WTC11 (cell line): ENCODE results near the gene ATP5F1D. TPM values are rescaled to one million over a fixed set of nuclear protein-coding genes. Genes with fewer than 3 reads are reported as not detected.

ENCODE experiments used
- ATAC-seq: fragments of 200-7000 bp; cut with Tn5 transposase; 2 replicates; pipeline ENCODE4 v1.10.0; 2021; ENCODE audit warnings: mild to moderate bottlenecking, moderate library complexity
- CTCF ChIA-PET: fragments of 300-600 bp; sonication (Branson Sonifier 250); formaldehyde crosslinking; loops from one replicate; lab custom pipeline; 2021; ENCODE audit warnings: antibody characterized with exemption; lab: Charles Lee
- POLR2A ChIA-PET: fragments of 350-600 bp; sonication (Branson Sonifier 250); formaldehyde crosslinking; loops from one replicate; lab custom pipeline; 2021; ENCODE audit warnings: antibody characterized with exemption; lab: Charles Lee
- DNase-seq: peaks from one replicate; pipeline ENCODE4 v3.0.0; 2021; ENCODE audit warnings: low spot score
- H3K27ac Mint-ChIP-seq: 2 replicates; pipeline ENCODE4 v1.8.0; 2021; ENCODE audit warnings: mixed read lengths
- H3K27me3 Mint-ChIP-seq: 2 replicates; pipeline ENCODE4 v1.8.0; 2021; ENCODE audit warnings: low read depth, mild to moderate bottlenecking, moderate library complexity, mixed read lengths
- H3K36me3 Mint-ChIP-seq: 2 replicates; pipeline ENCODE4 v1.8.0; 2021; ENCODE audit warnings: mixed read lengths
- H3K4me1 Mint-ChIP-seq: 2 replicates; pipeline ENCODE4 v1.8.0; 2022; ENCODE audit warnings: mixed read lengths
- H3K4me3 Mint-ChIP-seq: 2 replicates; pipeline ENCODE4 v1.8.0; 2021; ENCODE audit warnings: mild to moderate bottlenecking, moderate library complexity, mixed read lengths
- H3K9me3 Mint-ChIP-seq: 2 replicates; pipeline ENCODE4 v1.8.0; 2021; ENCODE audit warnings: mixed read lengths
- ARID4B ChIP-seq: sonication (generic); formaldehyde crosslinking; IDR thresholded peaks from 2 replicates; pipeline ENCODE4 v1.8.0; 2023; ENCODE audit warnings: missing genetic modification reagents, mild to moderate bottlenecking, borderline replicate concordance
- E2F1 ChIP-seq: sonication (generic); formaldehyde crosslinking; IDR thresholded peaks from 2 replicates; pipeline ENCODE4 v1.8.0; 2022; ENCODE audit warnings: mild to moderate bottlenecking, missing genetic modification reagents
- EMX1 ChIP-seq: fragments of 250-450 bp; sonication (Bioruptor Pico); IDR thresholded peaks from 2 replicates; pipeline ENCODE4 v1.8.0; 2021; ENCODE audit warnings: mild to moderate bottlenecking
- ESRRA ChIP-seq: sonication (generic); formaldehyde crosslinking; IDR thresholded peaks from 2 replicates; pipeline ENCODE4 v1.8.1; 2022; ENCODE audit warnings: mild to moderate bottlenecking, missing genetic modification reagents, borderline replicate concordance
- FOXK1 ChIP-seq: sonication (generic); formaldehyde crosslinking; IDR thresholded peaks from 2 replicates; pipeline ENCODE4 v1.8.0; 2022; ENCODE audit warnings: mild to moderate bottlenecking, moderate library complexity, missing genetic modification reagents
- FOXP4 ChIP-seq: sonication (generic); formaldehyde crosslinking; IDR thresholded peaks from 2 replicates; pipeline ENCODE4 v1.8.0; 2022; ENCODE audit warnings: mild to moderate bottlenecking, missing genetic modification reagents
- GABPB1 ChIP-seq: sonication (generic); formaldehyde crosslinking; IDR thresholded peaks from 2 replicates; pipeline ENCODE4 v1.8.1; 2023; ENCODE audit warnings: mild to moderate bottlenecking, missing genetic modification reagents
- GRHL2 ChIP-seq: fragments of 250-450 bp; sonication (Bioruptor Pico); IDR thresholded peaks from 2 replicates; pipeline ENCODE4 v1.8.0; 2022; ENCODE audit warnings: mild to moderate bottlenecking, moderate library complexity; ENCODE audit not compliant: insufficient replicate concordance, severe bottlenecking
- HMGXB4 ChIP-seq: sonication (generic); formaldehyde crosslinking; IDR thresholded peaks from 2 replicates; pipeline ENCODE4 v1.8.1; 2023; ENCODE audit warnings: mild to moderate bottlenecking, moderate library complexity, missing genetic modification reagents
- IRF2 ChIP-seq: sonication (generic); formaldehyde crosslinking; IDR thresholded peaks from 2 replicates; pipeline ENCODE4 v1.8.0; 2022; ENCODE audit warnings: low read depth, missing genetic modification reagents, borderline replicate concordance
- MAX ChIP-seq: sonication (generic); formaldehyde crosslinking; IDR thresholded peaks from 2 replicates; pipeline ENCODE4 v1.8.0; 2022; ENCODE audit warnings: mild to moderate bottlenecking, missing genetic modification reagents
- MYBL2 ChIP-seq: sonication (generic); formaldehyde crosslinking; IDR thresholded peaks from 2 replicates; pipeline ENCODE4 v1.8.1; 2023; ENCODE audit warnings: mild to moderate bottlenecking, moderate library complexity, missing genetic modification reagents
- PRRX2 ChIP-seq: fragments of 250-450 bp; sonication (Bioruptor Pico); IDR thresholded peaks from 2 replicates; pipeline ENCODE4 v1.8.0; 2021; ENCODE audit warnings: mild to moderate bottlenecking
- SOX15 ChIP-seq: fragments of 250-450 bp; sonication (Bioruptor Pico); IDR thresholded peaks from 2 replicates; pipeline ENCODE4 v1.9.0; 2021; ENCODE audit warnings: mild to moderate bottlenecking
- SP1 ChIP-seq: sonication (generic); formaldehyde crosslinking; conservative IDR thresholded peaks from 2 replicates; pipeline ENCODE4 v1.8.1; 2022; ENCODE audit warnings: missing genetic modification reagents
- TP53 ChIP-seq: sonication (generic); formaldehyde crosslinking; IDR thresholded peaks from 2 replicates; pipeline ENCODE4 v1.8.1; 2023; ENCODE audit warnings: mild to moderate bottlenecking, missing genetic modification reagents
- ZBTB43 ChIP-seq: sonication (generic); formaldehyde crosslinking; IDR thresholded peaks from 2 replicates; pipeline ENCODE4 v1.8.1; 2023; ENCODE audit warnings: mild to moderate bottlenecking, missing genetic modification reagents
- total RNA-seq: library from RNA; stranded (reverse); gene quantifications from 3 replicates; pipeline ENCODE4 v1.2.3, GENCODE V29; 2021

ATP5F1D gene
- total RNA-seq, 1 experiment from 2014 or later: 277 TPM

- H3K36me3 Mint-ChIP-seq: peaks cover 5% of the 10 kb centered on the region; the same call in 1 of the 2 replicates
- H3K4me3 Mint-ChIP-seq: peak within 1 kb of the TSS; percentile 72
- no peaks in the 10 kb centered on the region for H3K9me3 Mint-ChIP-seq
- H3K27ac Mint-ChIP-seq: peak within 1 kb of the TSS; percentile 74; the same call in 1 of the 2 replicates
- H3K27me3 Mint-ChIP-seq: no peaks in the 10 kb centered on the region
- peak; percentile 30 for ATAC-seq
- TF ChIP-seq EMX1 (CRISPR knock-in tag) (no peak; the same call in 1 of the 2 replicates), E2F1 (CRISPR knock-in tag) (0 out of 2 replicates have a peak, but pooled peaks have one; percentile 57), GRHL2 (no peak), IRF2 (no peak), ESRRA (CRISPR knock-in tag) (0 out of 2 replicates have a peak, but pooled peaks have one; percentile 24), ARID4B (CRISPR knock-in tag) (peak; percentile 46; the same call in 1 of the 2 replicates), GABPB1 (CRISPR knock-in tag) (0 out of 2 replicates have a peak, but pooled peaks have one; percentile 14), SP1 (CRISPR knock-in tag) (peak; percentile 73), FOXK1 (CRISPR knock-in tag) (peak; percentile 13; the same call in 1 of the 2 replicates), FOXP4 (0 out of 2 replicates have a peak, but pooled peaks have one; percentile 12), MYBL2 (CRISPR knock-in tag) (0 out of 2 replicates have a peak, but pooled peaks have one; percentile 34), ZBTB43 (peak; percentile 2; the same call in 1 of the 2 replicates), PRRX2 (CRISPR knock-in tag) (no peak), MAX (CRISPR knock-in tag) (0 out of 2 replicates have a peak, but pooled peaks have one; percentile 68), TP53 (CRISPR knock-in tag) (0 out of 2 replicates have a peak, but pooled peaks have one; percentile 68), HMGXB4 (CRISPR knock-in tag) (peak; percentile 0; the same call in 1 of the 2 replicates), SOX15 (no peak)
- CTCF ChIA-PET: interaction anchor here (0.6 to 1.5 kb wide), 3 partner anchors 13 to 20 kb away, joined by 3 to 4 read pairs (median 3); no protein-coding TSS in a partner anchor
- DNase-seq: peak; percentile 71
- POLR2A ChIA-PET: no interaction called here
- H3K4me1 Mint-ChIP-seq: peaks cover 9% of the 10 kb centered on the region
Observed at GRCh38 chr19:1248139-1248785, 6.7 kb downstream of the ATP5F1D start, which contains the start of gene MIDN. TSS of gene MIDN (plus strand) at chr19:1248583. CDS start at chr19:1250297, 1,714 bp downstream.
